K562 (cell line): ENCODE results near the gene GFOD1.

ENCODE experiments used
- ATF4 ChIP-seq: fragments of 450-650 bp; formaldehyde crosslinking; IDR thresholded peaks from 2 replicates; pipeline ENCODE4 v1.4.0; 2022; ENCODE audit warnings: mild to moderate bottlenecking, moderate library complexity
- CTCF ChIP-seq, 3 experiments: IDR thresholded peaks in 2 of 3; conservative IDR thresholded peaks in 1 of 3; 2 replicates each; pipeline ENCODE4 v1.5.1; 2011 to 2012; ENCODE audit warnings: low read length in 3 of 3, mild to moderate bottlenecking in 3 of 3, control low read depth in 2 of 3, improper control_type of control experiment in 1 of 3, inconsistent platforms in 1 of 3, low read depth in 1 of 3, mixed read lengths in 1 of 3, moderate library complexity in 1 of 3; ENCODE audit not compliant: insufficient read depth in 2 of 3
- ESRRA ChIP-seq: fragments of 450-650 bp; IDR thresholded peaks from 2 replicates; pipeline ENCODE4 v1.6.1; 2014; ENCODE audit warnings: low read depth, mild to moderate bottlenecking, moderate library complexity, borderline replicate concordance
- NFIC ChIP-seq: fragments of 450-650 bp; IDR thresholded peaks from 2 replicates; pipeline ENCODE4 v1.6.1; 2017; ENCODE audit warnings: mild to moderate bottlenecking, inconsistent platforms
- PHF8 ChIP-seq: fragments of 200-600 bp; sonication (generic); IDR thresholded peaks from 2 replicates; pipeline ENCODE4 v1.6.1; 2012; ENCODE audit warnings: mixed run types, mild to moderate bottlenecking, inconsistent platforms, low read length, moderate library complexity, borderline replicate concordance
- PTRF ChIP-seq: fragments of 450-650 bp; IDR thresholded peaks from 2 replicates; pipeline ENCODE4 v1.6.1; 2016; ENCODE audit warnings: mild to moderate bottlenecking, missing genetic modification characterization, missing compliant biosample characterization
- RAD21 ChIP-seq, 2 experiments: fragments of 250-450 bp in 1 of 2; fragments of 450-650 bp in 1 of 2; sonication (Bioruptor Pico) in 1 of 2; formaldehyde crosslinking in 1 of 2; IDR thresholded peaks in 1 of 2; conservative IDR thresholded peaks in 1 of 2; 2 replicates each; pipeline versions ENCODE4 v1.4.0 to v1.8.0; 2020 to 2022; ENCODE audit warnings: mild to moderate bottlenecking in 2 of 2, moderate library complexity in 1 of 2
- SP2 ChIP-seq: IDR thresholded peaks from 2 replicates; pipeline ENCODE4 v1.6.1; 2011; ENCODE audit warnings: mild to moderate bottlenecking, low read depth, low read length, moderate library complexity; ENCODE audit not compliant: poor library complexity, severe bottlenecking; ENCODE audit errors: extremely low read depth
- ZBTB2 ChIP-seq: fragments of 450-650 bp; IDR thresholded peaks from 2 replicates; pipeline ENCODE4 v1.6.1; 2016; ENCODE audit warnings: antibody characterized with exemption

GRCh38 chr6:13522656-13523055 lies 35.3 kb upstream of the GFOD1 start:
- TF ChIP-seq NFIC (no peak), PTRF (tag) (no peak), ZBTB2 (no peak), RAD21 (CRISPR knock-in tag; conservative IDR thresholded peaks at IDR 0.05 in 1 of 2, IDR thresholded peaks at IDR 0.05 in 1 of 2) (no peak), PHF8 (no peak), SP2 (no peak), ATF4 (CRISPR knock-in tag) (no peak), ESRRA (no peak), CTCF (IDR thresholded peaks at IDR 0.05 in 2 of 3, conservative IDR thresholded peaks at IDR 0.05 in 1 of 3; ENCODE audit: insufficient read depth in 2 of 3, low read depth in 1 of 3, low read length in 3 of 3) (no peak)
